ENCODE measurements around the gene GLYATL2. TPM values are rescaled to one million over a fixed set of nuclear protein-coding genes. Genes with fewer than 3 reads are reported as not detected.

The GLYATL2 gene
- total and polyA plus RNA-seq, 2 of the 8 experiments (the other 6 are each of a cell fraction or from before 2014, with no cell fraction given), result 0.39 to 0.69 TPM

GRCh38 chr11:58805065-58805464, 39.4 kb downstream of the GLYATL2 start:
- Histone ChIP-seq H3K23me2 (ENCODE audit: low read depth, low read length) (no peaks in the 10 kb centered on the region), H3K14ac (ENCODE audit: insufficient read length) (no peak overlapping the region), H3K9ac (replicated peaks in 1 of 4; ENCODE audit: extremely low read depth in 1 of 4, low read depth in 3 of 4, low read length in 3 of 4) (no peak overlapping the region), H3K23ac (ENCODE audit: insufficient read length) (no peak overlapping the region), H4K5ac (ENCODE audit: insufficient read length, low read depth, low read length) (no peak overlapping the region), H3K4me3 (ENCODE audit: extremely low read depth in 1 of 4, insufficient read depth in 2 of 4, low read depth in 3 of 4, low read length in 4 of 4) (no peak overlapping the region), H4K20me1 (replicated peaks in 1 of 2; ENCODE audit: control insufficient read depth in 1 of 2, insufficient read depth in 2 of 2, low read length in 2 of 2) (no peaks in the 10 kb centered on the region), H3K36me3 (ENCODE audit: control insufficient read depth in 2 of 4, insufficient read depth in 4 of 4, low read length in 3 of 4) (no peaks in the 10 kb centered on the region), H2BK120ac (replicated peaks; ENCODE audit: low read depth, low read length) (no peak overlapping the region), H3K27me3 (replicated peaks in 1 of 4; ENCODE audit: control insufficient read depth in 3 of 4, extremely low read depth in 1 of 4, insufficient read depth in 3 of 4, low read length in 3 of 4) (no peaks in the 10 kb centered on the region), H3K18ac (ENCODE audit: extremely low read depth, low read length) (no peak overlapping the region), H2AK5ac (ENCODE audit: low read depth, low read length) (no peak overlapping the region), H3K79me1 (ENCODE audit: low read depth, low read length) (no peaks in the 10 kb centered on the region), H3K9me3 (ENCODE audit: insufficient read depth in 2 of 2, low read depth in 1 of 2, low read length in 1 of 2) (peaks cover 16 to 17% of the 10 kb centered on the region in 2 experiments; a peak in 3 of 4 replicates), H3K27ac (ENCODE audit: low read depth, low read length) (no peak overlapping the region), H4K91ac (replicated peaks; ENCODE audit: insufficient read length, low read length) (no peak overlapping the region), H3K4me1 (replicated peaks in 1 of 4; ENCODE audit: control insufficient read depth in 3 of 4, insufficient read depth in 4 of 4, low read length in 3 of 4) (no peaks in the 10 kb centered on the region), H2AFZ (ENCODE audit: low read length) (no peak overlapping the region), H2BK20ac (ENCODE audit: low read length) (no peak overlapping the region), H3K4ac (replicated peaks; ENCODE audit: insufficient read length, low read depth, low read length) (no peak overlapping the region), H4K8ac (ENCODE audit: extremely low read depth, insufficient read depth, low read length) (no peak overlapping the region), H3K4me2 (ENCODE audit: insufficient read depth in 1 of 2, low read depth in 2 of 2, low read length in 2 of 2) (no peak overlapping the region), H2BK5ac (ENCODE audit: low read depth, low read length) (no peak overlapping the region), H2BK15ac (ENCODE audit: low read length) (no peak overlapping the region), H2BK12ac (ENCODE audit: low read depth, low read length) (no peak overlapping the region), H3K79me2 (ENCODE audit: control insufficient read depth in 1 of 2, insufficient read depth in 2 of 2, low read length in 2 of 2) (no peaks in the 10 kb centered on the region), H3K56ac (replicated peaks; ENCODE audit: insufficient read length, low read depth, low read length) (no peak overlapping the region)
- WGBS, 2 experiments (ENCODE audit: extremely low coverage in 1 of 2, insufficient coverage in 1 of 2, insufficient read length in 1 of 2, insufficient replicate concordance in 2 of 2, low coverage in 1 of 2, low lambda C conversion rate in 2 of 2, missing lambda C conversion rate in 1 of 2), result 94% methylated on average over 1 of the region's 1 CpG; no CpG with 5 or more reads in 1 of the 2 experiments
- FAIRE-seq (no peak), DNase-seq (ENCODE audit: low read depth in 1 of 2, low spot score in 2 of 2) (no peak)
- ChIA-PET POLR2A (ENCODE audit: partially characterized antibody) (no interaction called here), CTCF (ENCODE audit: partially characterized antibody) (no interaction called here)
- TF ChIP-seq RAD21 (IDR thresholded peaks at IDR 0.05 in 1 of 2, conservative IDR thresholded peaks at IDR 0.05 in 1 of 2; ENCODE audit: low read depth in 2 of 2, low read length in 2 of 2) (no peak), CHD1 (IDR thresholded peaks at IDR 0.05; ENCODE audit: low read depth, low read length) (no peak), NRF1 (IDR thresholded peaks at IDR 0.05; ENCODE audit: low read depth, low read length) (no peak), NANOG (IDR thresholded peaks at IDR 0.05; ENCODE audit: insufficient read depth, low read depth, low read length, poor library complexity, severe bottlenecking) (no peak), ZNF274 (IDR thresholded peaks at IDR 0.05; ENCODE audit: borderline replicate concordance, extremely low read depth, low read length) (no peak), KDM4A (IDR thresholded peaks at IDR 0.05; ENCODE audit: low read depth, low read length, severe bottlenecking) (no peak), CEBPB (IDR thresholded peaks at IDR 0.05; ENCODE audit: low read depth, low read length) (no peak), HDAC2 (IDR thresholded peaks at IDR 0.05; ENCODE audit: borderline replicate concordance in 1 of 2, low read depth in 2 of 2, low read length in 2 of 2) (no peak), POU5F1 (IDR thresholded peaks at IDR 0.05; ENCODE audit: low read depth, low read length) (no peak), BRCA1 (IDR thresholded peaks at IDR 0.05; ENCODE audit: low read depth, low read length) (no peak), CTBP2 (IDR thresholded peaks at IDR 0.05; ENCODE audit: borderline replicate concordance, insufficient read depth, insufficient read length, low read length) (no peak), GTF2F1 (IDR thresholded peaks at IDR 0.05; ENCODE audit: borderline replicate concordance, low read depth, low read length) (no peak), TCF12 (IDR thresholded peaks at IDR 0.05; ENCODE audit: low read depth, low read length) (no peak)
